Stimulated activated effector memory CD8-positive, alpha-beta T cell treated with anti-CD3 and anti-CD28 coated beads, Interleukin-12 subunit alpha, Interleukin-12 subunit beta, amount 100 ng/mL, for 72 hours (primary cell): Measurements from ENCODE around the gene RNF26.

Source experiments
- ATAC-seq: fragments of 150-1000 bp; cut with Tn5 transposase; 2 replicates; pipeline ENCODE4 v1.10.0; 2021
- DNase-seq, 2 donors: peaks; one replicate each; pipeline ENCODE4 v3.0.0; 2021 to 2022; ENCODE audit warnings: low spot score in 2 of 2
- H3K27ac Mint-ChIP-seq: one replicate; pipeline ENCODE4 v1.8.0; 2022; ENCODE audit warnings: mild to moderate bottlenecking, mixed read lengths
- H3K36me3 Mint-ChIP-seq: one replicate; pipeline ENCODE4 v1.8.0; 2022; ENCODE audit warnings: mild to moderate bottlenecking, mixed read lengths
- H3K4me1 Mint-ChIP-seq: one replicate; pipeline ENCODE4 v1.8.0; 2022; ENCODE audit warnings: mixed read lengths
- H3K4me3 Mint-ChIP-seq: one replicate; pipeline ENCODE4 v1.8.0; 2022; ENCODE audit warnings: mild to moderate bottlenecking, mixed read lengths
- H3K9me3 Mint-ChIP-seq: one replicate; pipeline ENCODE4 v1.8.0; 2022; ENCODE audit warnings: mixed read lengths

Gene RNF26

GRCh38 chr11:119309411-119309810 is 24.9 kb upstream of the RNF26 start:
- peak overlapping the region; percentile 57 for H3K27ac Mint-ChIP-seq
- no peaks in the 10 kb centered on the region for H3K9me3 Mint-ChIP-seq
- DNase-seq (no peak), ATAC-seq (no peak)
- H3K4me3 Mint-ChIP-seq = no peak overlapping the region
- peaks cover 18% of the 10 kb centered on the region for H3K4me1 Mint-ChIP-seq
- H3K36me3 Mint-ChIP-seq = peaks cover 31% of the 10 kb centered on the region

GRCh38 chr11:119309953-119310681 is 24.2 kb upstream of the RNF26 start:
- Mint-ChIP-seq H3K4me1 (peaks cover 21% of the 10 kb centered on the region), H3K4me3 (no peak overlapping the region), H3K27ac (peak overlapping the region; percentile 57), H3K36me3 (peaks cover 24% of the 10 kb centered on the region), H3K9me3 (no peaks in the 10 kb centered on the region)
- DNase-seq (no peak), ATAC-seq (no peak)

GRCh38 chr11:119310682-119311052 is 23.7 kb upstream of the RNF26 start:
- H3K4me3 Mint-ChIP-seq = no peak overlapping the region
- no peaks in the 10 kb centered on the region for H3K9me3 Mint-ChIP-seq
- peaks cover 22% of the 10 kb centered on the region for H3K4me1 Mint-ChIP-seq
- H3K36me3 Mint-ChIP-seq = peaks cover 24% of the 10 kb centered on the region
- H3K27ac Mint-ChIP-seq = no peak overlapping the region
- no peak for DNase-seq
- no peak for ATAC-seq

- Mint-ChIP-seq H3K9me3 (no peaks in the 10 kb centered on the region), H3K4me1 (peaks cover 32% of the 10 kb centered on the region), H3K27ac (no peak overlapping the region), H3K36me3 (peaks cover 16% of the 10 kb centered on the region), H3K4me3 (peak overlapping the region; percentile 77)
- DNase-seq (no peak), ATAC-seq (no peak)
These were observed 19.6 kb upstream of the RNF26 start for GRCh38 chr11:119314726-119315125.

DNA sequence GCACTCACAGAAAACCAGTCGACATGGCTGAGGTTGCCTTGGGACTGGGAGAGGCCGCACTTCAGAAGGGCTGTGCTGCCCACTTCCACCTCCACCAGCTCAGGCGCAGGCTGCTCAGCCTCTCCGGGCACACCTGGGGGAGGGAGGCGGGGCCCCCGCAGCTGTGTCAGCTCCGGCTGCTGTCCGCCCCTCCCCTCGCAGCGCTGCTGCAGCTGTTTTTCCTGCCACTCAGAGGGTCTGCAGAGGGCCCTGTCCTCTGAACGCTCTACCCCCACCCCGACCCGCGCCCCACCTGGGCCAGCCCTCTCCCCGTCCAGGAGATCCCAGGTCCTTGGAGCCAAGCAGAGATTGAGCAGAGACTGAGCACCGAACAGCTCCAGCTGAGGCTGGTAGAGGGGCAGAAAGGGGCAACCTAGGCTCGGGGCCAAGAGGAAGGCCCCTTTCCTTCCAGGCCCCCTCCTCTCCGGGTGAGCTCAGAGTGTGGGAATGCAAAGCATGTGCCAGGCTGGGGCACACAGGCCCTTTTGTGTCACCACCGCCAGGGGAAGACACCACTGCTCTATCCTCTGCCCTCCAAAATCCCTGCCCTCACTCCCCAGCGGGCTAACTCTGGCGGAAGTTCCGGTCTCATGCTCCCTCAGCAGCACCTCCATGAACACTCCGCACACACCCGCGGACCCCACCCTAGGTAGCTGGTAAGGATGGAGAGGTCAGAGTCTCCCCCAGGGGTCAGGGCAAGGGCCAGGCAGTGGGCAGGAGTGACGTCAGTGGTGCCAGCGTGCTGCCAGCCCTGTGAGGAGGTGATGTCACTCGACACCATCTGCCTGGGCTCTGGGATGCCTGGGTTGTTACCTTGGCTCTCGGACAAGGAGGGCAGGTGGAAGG is 19.0 kb upstream of the RNF26 start:
- peak overlapping the region; percentile 73 for H3K27ac Mint-ChIP-seq
- no peaks in the 10 kb centered on the region for H3K9me3 Mint-ChIP-seq
- peaks cover 16% of the 10 kb centered on the region for H3K36me3 Mint-ChIP-seq
- H3K4me3 Mint-ChIP-seq = peak overlapping the region; percentile 77
- ATAC-seq (peak; percentile 62), DNase-seq (no peak)
- H3K4me1 Mint-ChIP-seq = peaks cover 35% of the 10 kb centered on the region

GRCh38 chr11:119316016-119316728 is 18.2 kb upstream of the RNF26 start:
- peak overlapping the region; percentile 77 for H3K4me3 Mint-ChIP-seq
- DNase-seq = no peak
- ATAC-seq = no peak
- peak overlapping the region; percentile 73 for H3K27ac Mint-ChIP-seq
- peaks cover 36% of the 10 kb centered on the region for H3K4me1 Mint-ChIP-seq
- H3K9me3 Mint-ChIP-seq = no peaks in the 10 kb centered on the region
- peaks cover 11% of the 10 kb centered on the region for H3K36me3 Mint-ChIP-seq

GRCh38 chr11:119316729-119317591 is 17.4 kb upstream of the RNF26 start, which contains the start of gene MCAM:
TSS of gene MCAM (minus strand) at chr11:119317130. CDS start at chr11:119317101, 29 bp downstream.
- peaks cover 11% of the 10 kb centered on the region for H3K36me3 Mint-ChIP-seq
- DNase-seq (no peak), ATAC-seq (no peak)
- peak within 1 kb of the TSS; percentile 73 for H3K27ac Mint-ChIP-seq
- peak within 1 kb of the TSS; percentile 82 for H3K4me3 Mint-ChIP-seq
- H3K9me3 Mint-ChIP-seq = no peaks in the 10 kb centered on the region
- peaks cover 41% of the 10 kb centered on the region for H3K4me1 Mint-ChIP-seq

DNA sequence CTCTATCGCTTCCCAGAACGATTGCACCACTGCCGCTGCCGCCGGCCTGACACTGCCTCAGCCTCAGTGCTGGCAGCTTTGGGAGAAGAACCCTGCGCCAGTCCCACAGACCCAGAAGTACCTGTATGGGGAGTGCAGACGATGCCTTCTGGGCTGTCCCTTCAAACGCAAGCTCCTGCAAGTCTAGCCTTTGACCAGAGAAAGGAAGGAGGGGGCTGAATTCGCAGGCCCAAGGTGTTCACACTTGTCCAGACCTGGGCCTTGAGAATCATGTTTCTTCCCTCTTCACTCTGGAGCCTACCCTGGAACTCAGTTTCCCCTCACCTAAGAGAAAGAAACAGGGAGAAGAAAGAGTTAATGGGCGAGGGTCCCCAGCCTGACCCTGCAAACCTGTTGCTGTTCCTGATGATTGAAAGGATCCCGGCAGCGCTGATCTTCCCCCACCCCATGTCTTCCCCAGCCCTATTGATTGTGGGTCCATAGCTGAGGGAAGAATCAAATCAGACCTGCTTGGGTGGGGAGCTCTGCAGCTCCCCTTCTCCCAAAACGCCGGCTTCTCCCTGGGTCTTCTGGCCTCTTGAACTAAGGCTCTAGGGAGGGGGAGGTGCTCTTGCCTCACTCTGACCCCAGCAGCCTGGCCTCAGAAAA is 16.6 kb upstream of the RNF26 start:
- Mint-ChIP-seq H3K9me3 (no peaks in the 10 kb centered on the region), H3K4me1 (peaks cover 41% of the 10 kb centered on the region), H3K4me3 (peak overlapping the region; percentile 82), H3K36me3 (peaks cover 5% of the 10 kb centered on the region), H3K27ac (no peak overlapping the region)
- ATAC-seq = no peak
- no peak for DNase-seq

DNA sequence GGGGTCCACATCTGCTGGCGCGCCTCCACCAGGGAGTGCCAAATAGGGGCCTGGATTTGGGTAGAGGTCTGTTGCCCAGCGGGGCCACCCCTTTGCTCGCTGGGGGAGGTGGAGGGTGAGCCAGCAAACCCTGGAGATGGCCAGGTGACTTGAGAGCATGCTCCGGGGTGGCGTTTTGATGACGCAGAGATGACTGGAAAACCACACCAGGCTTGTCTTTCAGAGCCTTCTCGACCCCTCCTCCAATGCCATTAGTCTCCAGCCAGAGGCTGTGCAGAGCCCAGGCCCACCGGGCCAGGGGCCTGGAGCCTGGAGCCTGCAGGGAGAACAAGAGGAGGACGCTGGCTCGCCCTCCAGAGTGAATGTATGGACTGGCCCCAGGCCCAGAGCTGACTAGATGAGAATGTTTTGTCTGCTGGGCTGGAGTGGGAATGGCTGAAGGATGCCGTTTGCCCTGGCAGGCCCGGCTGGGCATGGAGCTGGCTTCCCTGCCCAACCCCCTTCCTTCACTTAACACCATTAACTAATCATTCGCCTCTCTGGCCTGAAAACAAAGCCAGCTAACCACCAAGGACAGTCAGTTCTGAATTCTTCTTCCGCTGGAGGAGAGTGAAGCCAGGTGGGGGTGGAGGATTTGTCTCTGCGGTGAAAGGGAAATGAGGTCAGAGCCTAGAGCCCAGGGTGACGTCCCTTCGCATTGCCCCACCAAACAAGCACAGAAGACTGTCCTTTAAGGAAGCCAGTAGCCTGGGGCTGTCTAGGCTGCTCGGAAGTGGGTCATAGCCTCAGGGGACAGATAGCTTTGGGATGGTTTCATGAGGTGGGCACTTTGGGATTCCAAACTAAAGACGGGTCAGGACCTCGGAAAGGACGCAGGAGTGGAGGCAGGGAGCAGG is 15.8 kb upstream of the RNF26 start:
- Mint-ChIP-seq H3K4me3 (peak overlapping the region; percentile 82), H3K36me3 (peaks cover 5% of the 10 kb centered on the region), H3K27ac (peak overlapping the region; percentile 82), H3K9me3 (no peaks in the 10 kb centered on the region), H3K4me1 (peaks cover 46% of the 10 kb centered on the region)
- peak; percentile 71 for ATAC-seq
- DNase-seq = no peak

DNA sequence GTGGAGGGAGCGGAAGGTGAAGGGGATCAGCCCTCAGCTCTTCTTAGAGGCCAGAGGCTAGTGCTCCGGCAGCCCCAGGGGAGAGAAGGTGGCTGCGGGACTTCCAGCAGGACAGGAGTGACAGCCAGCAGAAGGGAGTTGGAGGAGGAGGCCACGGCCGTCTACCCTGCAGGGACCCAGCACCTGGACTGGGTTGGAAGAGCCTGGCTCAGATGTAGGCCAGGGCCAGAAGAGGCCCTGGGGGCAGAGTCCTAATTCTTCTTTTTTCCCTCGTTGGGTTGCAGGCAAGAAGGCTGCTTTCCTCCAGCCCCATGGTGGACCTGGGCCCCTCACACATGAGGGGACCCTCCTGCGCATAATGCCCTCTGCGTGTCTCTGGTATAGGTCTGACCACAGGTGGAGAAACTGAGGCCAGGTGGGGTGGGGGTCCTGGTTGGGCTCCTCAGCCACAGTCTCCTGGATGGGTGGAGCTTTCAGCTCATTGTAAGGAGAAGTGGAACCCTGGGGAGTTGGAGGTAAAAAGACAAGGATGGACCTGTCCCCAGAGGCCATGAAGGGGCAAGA is 15.1 kb upstream of the RNF26 start:
- Mint-ChIP-seq H3K4me1 (peaks cover 50% of the 10 kb centered on the region), H3K9me3 (no peaks in the 10 kb centered on the region), H3K27ac (peak overlapping the region; percentile 82), H3K36me3 (peaks cover 5% of the 10 kb centered on the region), H3K4me3 (peak overlapping the region; percentile 82)
- DNase-seq = no peak
- ATAC-seq = no peak

DNA sequence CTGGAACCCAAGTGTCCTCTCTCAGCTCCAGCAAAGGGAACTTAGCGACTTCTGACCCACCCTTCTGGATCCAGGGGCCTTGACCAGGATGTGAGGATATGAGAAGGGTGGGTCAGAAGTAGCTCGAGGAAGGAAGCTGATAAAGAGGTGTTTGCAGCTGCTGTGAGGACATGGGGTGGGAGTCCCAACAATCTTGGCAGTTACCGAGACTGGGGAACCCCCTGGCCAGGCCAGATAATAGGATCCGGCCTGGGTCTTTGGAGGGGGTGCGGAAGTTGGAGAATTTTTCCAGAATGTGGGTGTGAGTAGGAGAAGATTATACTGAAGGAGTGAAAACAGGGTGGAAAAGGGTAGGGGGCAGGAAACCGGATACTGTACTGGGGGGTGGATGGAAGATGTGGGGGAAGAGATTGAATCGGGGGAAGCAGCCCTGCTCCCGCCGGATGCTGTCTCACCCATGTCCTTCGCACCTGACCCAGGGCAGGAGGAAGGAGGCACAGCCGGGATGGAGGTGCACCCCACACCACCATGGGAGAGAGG is 14.6 kb upstream of the RNF26 start:
- ATAC-seq (no peak), DNase-seq (no peak)
- Mint-ChIP-seq H3K36me3 (peaks cover 5% of the 10 kb centered on the region), H3K4me1 (peaks cover 47% of the 10 kb centered on the region), H3K4me3 (peak overlapping the region; percentile 82), H3K27ac (peak overlapping the region; percentile 77), H3K9me3 (no peaks in the 10 kb centered on the region)

DNA sequence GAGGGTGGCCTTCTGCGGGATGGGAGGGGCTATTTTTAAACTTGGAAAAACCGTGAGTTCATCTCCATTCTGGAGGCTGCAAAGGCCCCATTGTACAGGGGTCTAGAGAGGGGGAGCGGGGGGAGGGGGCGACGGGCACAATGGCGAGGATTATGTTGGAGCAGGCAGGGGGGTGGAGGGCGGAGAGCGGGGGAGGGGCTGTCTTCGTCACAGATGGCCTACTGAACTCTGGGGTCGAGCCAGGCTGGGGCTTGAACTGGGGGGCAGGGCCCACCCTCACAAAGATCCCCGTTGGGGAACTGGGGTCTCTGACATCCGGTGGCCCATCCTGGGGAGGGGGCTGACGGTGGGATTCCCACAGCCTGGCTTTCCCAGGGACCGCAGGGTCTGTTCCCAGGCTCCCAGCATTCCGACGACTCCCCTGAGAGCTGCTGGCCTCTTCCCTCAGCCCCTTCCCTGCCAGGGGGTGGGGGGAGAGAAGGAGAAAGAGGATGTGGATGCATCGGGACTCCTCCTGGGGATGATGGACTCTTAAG is 14.0 kb upstream of the RNF26 start:
- H3K4me1 Mint-ChIP-seq = peaks cover 43% of the 10 kb centered on the region
- no peaks in the 10 kb centered on the region for H3K9me3 Mint-ChIP-seq
- peak overlapping the region; percentile 82 for H3K4me3 Mint-ChIP-seq
- peaks cover 5% of the 10 kb centered on the region for H3K36me3 Mint-ChIP-seq
- ATAC-seq (no peak), DNase-seq (no peak)
- H3K27ac Mint-ChIP-seq = peak overlapping the region; percentile 77
